OCI-LY1 (cell line): Measurements from ENCODE around the gene CCNE1.

Experiments
- CTCF ChIP-seq: fragments of 200-600 bp; sonication (generic), shearing (Covaris generic); IDR thresholded peaks from 2 replicates; pipeline ENCODE4 v1.5.1; 2017; ENCODE audit warnings: mild to moderate bottlenecking, antibody characterized with exemption, low read length, moderate library complexity, mixed read lengths
- EZH2 ChIP-seq: fragments of 200-600 bp; sonication (generic), shearing (Covaris generic); IDR thresholded peaks from 2 replicates; pipeline ENCODE4 v1.8.0; 2017; ENCODE audit warnings: borderline replicate concordance, mixed run types, mild to moderate bottlenecking, antibody characterized with exemption, low read length, moderate library complexity, mixed read lengths

- no peak for TF ChIP-seq EZH2
- TF ChIP-seq CTCF: no peak
These were observed 19.3 kb downstream of the CCNE1 start for GRCh38 chr19:29831041-29831548.
